ENCODE measurements around the gene PKIG. TPM values are rescaled to one million over a fixed set of nuclear protein-coding genes. Genes with fewer than 3 reads are reported as not detected.

PKIG gene
- total and polyA plus RNA-seq, 10 of the 15 experiments (the other 5 are each of a cell fraction or from before 2014, with no cell fraction given), result 5.7 to 82.3 (median 39.7) TPM

DNA sequence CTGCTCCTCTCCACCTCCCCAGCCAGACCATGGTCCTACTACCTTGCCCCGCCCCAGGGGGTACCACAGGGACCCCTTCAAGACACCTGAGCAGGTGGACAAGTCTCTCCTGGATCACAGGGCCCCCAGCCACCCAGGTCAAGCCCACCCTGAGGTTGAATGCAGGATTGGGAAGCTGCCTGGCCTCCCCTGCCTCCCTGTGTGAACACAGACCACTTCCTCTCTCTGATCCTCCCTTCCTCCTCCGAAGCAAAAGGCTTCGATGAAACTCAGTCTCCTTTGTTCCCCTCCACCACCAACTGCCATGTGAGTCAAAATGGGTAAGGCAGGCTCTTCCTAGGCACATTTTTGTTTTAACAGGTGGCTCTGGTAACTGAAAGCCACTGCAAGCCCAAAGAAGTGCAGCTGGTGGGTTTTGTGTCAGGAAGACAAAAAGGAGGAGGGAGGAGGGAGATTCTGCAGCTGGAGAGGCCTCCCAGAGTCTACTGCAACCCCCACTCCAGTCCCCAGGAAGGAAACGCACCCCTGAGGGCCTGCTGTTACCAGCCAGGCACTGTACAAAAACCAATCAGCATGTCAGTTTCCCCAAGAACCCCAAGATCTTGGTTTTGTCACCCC is 63.8 kb downstream of the PKIG start (continued):
- TF ChIP-seq EP300 (IDR thresholded peaks at IDR 0.05; ENCODE audit: borderline replicate concordance in 1 of 2, control insufficient read depth in 1 of 2, low read depth in 2 of 2, low read length in 2 of 2), result peak; percentile 50 to 58; a peak in 3 of 4 replicates
- TF ChIP-seq NFYB (IDR thresholded peaks at IDR 0.05; ENCODE audit: insufficient read depth, low read depth, low read length), result 0 out of 2 replicates have a peak, but pooled peaks have one; percentile 40
- no peak for TF ChIP-seq ZNF274 (IDR thresholded peaks at IDR 0.05; ENCODE audit: insufficient read depth, insufficient read length)
- TF ChIP-seq PAX8 (IDR thresholded peaks at IDR 0.05), result no peak
- peak; percentile 93 for TF ChIP-seq IKZF2 (IDR thresholded peaks at IDR 0.05)
- TF ChIP-seq MEF2B (IDR thresholded peaks at IDR 0.05; ENCODE audit: partially characterized antibody, poor library complexity, severe bottlenecking), result no peak
- no peak for TF ChIP-seq CHD1 (IDR thresholded peaks at IDR 0.05; ENCODE audit: low read depth, low read length)
- TF ChIP-seq NR2F1 (conservative IDR thresholded peaks at IDR 0.05), result no peak
- TF ChIP-seq, protein P1, sequence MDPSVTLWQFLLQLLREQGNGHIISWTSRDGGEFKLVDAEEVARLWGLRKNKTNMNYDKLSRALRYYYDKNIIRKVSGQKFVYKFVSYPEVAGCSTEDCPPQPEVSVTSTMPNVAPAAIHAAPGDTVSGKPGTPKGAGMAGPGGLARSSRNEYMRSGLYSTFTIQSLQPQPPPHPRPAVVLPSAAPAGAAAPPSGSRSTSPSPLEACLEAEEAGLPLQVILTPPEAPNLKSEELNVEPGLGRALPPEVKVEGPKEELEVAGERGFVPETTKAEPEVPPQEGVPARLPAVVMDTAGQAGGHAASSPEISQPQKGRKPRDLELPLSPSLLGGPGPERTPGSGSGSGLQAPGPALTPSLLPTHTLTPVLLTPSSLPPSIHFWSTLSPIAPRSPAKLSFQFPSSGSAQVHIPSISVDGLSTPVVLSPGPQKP (IDR thresholded peaks at IDR 0.05; ENCODE audit: low read depth, low read length), result no peak
- TF ChIP-seq, protein P2, sequence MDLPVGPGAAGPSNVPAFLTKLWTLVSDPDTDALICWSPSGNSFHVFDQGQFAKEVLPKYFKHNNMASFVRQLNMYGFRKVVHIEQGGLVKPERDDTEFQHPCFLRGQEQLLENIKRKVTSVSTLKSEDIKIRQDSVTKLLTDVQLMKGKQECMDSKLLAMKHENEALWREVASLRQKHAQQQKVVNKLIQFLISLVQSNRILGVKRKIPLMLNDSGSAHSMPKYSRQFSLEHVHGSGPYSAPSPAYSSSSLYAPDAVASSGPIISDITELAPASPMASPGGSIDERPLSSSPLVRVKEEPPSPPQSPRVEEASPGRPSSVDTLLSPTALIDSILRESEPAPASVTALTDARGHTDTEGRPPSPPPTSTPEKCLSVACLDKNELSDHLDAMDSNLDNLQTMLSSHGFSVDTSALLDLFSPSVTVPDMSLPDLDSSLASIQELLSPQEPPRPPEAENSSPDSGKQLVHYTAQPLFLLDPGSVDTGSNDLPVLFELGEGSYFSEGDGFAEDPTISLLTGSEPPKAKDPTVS (IDR thresholded peaks at IDR 0.05; ENCODE audit: low read depth, low read length), result no peak
- TF ChIP-seq, protein P3, sequence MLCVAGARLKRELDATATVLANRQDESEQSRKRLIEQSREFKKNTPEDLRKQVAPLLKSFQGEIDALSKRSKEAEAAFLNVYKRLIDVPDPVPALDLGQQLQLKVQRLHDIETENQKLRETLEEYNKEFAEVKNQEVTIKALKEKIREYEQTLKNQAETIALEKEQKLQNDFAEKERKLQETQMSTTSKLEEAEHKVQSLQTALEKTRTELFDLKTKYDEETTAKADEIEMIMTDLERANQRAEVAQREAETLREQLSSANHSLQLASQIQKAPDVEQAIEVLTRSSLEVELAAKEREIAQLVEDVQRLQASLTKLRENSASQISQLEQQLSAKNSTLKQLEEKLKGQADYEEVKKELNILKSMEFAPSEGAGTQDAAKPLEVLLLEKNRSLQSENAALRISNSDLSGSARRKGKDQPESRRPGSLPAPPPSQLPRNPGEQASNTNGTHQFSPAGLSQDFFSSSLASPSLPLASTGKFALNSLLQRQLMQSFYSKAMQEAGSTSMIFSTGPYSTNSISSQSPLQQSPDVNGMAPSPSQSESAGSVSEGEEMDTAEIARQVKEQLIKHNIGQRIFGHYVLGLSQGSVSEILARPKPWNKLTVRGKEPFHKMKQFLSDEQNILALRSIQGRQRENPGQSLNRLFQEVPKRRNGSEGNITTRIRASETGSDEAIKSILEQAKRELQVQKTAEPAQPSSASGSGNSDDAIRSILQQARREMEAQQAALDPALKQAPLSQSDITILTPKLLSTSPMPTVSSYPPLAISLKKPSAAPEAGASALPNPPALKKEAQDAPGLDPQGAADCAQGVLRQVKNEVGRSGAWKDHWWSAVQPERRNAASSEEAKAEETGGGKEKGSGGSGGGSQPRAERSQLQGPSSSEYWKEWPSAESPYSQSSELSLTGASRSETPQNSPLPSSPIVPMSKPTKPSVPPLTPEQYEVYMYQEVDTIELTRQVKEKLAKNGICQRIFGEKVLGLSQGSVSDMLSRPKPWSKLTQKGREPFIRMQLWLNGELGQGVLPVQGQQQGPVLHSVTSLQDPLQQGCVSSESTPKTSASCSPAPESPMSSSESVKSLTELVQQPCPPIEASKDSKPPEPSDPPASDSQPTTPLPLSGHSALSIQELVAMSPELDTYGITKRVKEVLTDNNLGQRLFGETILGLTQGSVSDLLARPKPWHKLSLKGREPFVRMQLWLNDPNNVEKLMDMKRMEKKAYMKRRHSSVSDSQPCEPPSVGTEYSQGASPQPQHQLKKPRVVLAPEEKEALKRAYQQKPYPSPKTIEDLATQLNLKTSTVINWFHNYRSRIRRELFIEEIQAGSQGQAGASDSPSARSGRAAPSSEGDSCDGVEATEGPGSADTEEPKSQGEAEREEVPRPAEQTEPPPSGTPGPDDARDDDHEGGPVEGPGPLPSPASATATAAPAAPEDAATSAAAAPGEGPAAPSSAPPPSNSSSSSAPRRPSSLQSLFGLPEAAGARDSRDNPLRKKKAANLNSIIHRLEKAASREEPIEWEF (IDR thresholded peaks at IDR 0.05; ENCODE audit: insufficient replicate concordance, low read depth, low read length), result no peak
- peak; percentile 20 to 44; a peak in 3 of 4 replicates for TF ChIP-seq BHLHE40 (IDR thresholded peaks at IDR 0.05; ENCODE audit: borderline replicate concordance in 1 of 2, low read depth in 2 of 2, low read length in 1 of 2)
- TF ChIP-seq TCF7 (IDR thresholded peaks at IDR 0.05; ENCODE audit: borderline replicate concordance), result no peak
- no peak; the same call in none of the 2 replicates for TF ChIP-seq DPF2 (IDR thresholded peaks at IDR 0.05)
- no peak for TF ChIP-seq FOXM1 (IDR thresholded peaks at IDR 0.05; ENCODE audit: low read depth, low read length)
- 0 out of 2 replicates have a peak, but pooled peaks have one; percentile 71 for TF ChIP-seq CBFB (IDR thresholded peaks at IDR 0.05; ENCODE audit: low read depth)
- no peak for TF ChIP-seq SIX5 (IDR thresholded peaks at IDR 0.05; ENCODE audit: low read depth, low read length, severe bottlenecking)
- no peak; the same call in 1 of the 2 replicates for TF ChIP-seq PAX5 (IDR thresholded peaks at IDR 0.05; ENCODE audit: borderline replicate concordance, low read depth, low read length)
- TF ChIP-seq, protein P4, sequence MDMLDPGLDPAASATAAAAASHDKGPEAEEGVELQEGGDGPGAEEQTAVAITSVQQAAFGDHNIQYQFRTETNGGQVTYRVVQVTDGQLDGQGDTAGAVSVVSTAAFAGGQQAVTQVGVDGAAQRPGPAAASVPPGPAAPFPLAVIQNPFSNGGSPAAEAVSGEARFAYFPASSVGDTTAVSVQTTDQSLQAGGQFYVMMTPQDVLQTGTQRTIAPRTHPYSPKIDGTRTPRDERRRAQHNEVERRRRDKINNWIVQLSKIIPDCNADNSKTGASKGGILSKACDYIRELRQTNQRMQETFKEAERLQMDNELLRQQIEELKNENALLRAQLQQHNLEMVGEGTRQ (IDR thresholded peaks at IDR 0.05; ENCODE audit: borderline replicate concordance, low read depth, low read length), result no peak
- no peak for TF ChIP-seq SREBF1 (IDR thresholded peaks at IDR 0.05; ENCODE audit: low read length)
- no peak for TF ChIP-seq TBL1XR1 (IDR thresholded peaks at IDR 0.05; ENCODE audit: low read depth, low read length)
